Activated CD4-positive, CD25-positive, alpha-beta regulatory T cell treated with anti-CD3 and anti-CD28 coated beads, Interleukin-2, amount 50 U/mL, for 16 hours (primary cell): ENCODE measurements around the gene COL15A1.

Experiments
- DNase-seq: peaks from one replicate; pipeline ENCODE4 v3.0.0-alpha.2; 2020; ENCODE audit warnings: low read depth, low spot score

COL15A1 gene

GRCh38 chr9:99015448-99015847 is 71.7 kb downstream of the COL15A1 start:
- no peak for DNase-seq

- DNase-seq = no peak
Observed at GRCh38 chr9:99015890-99016289, 72.2 kb downstream of the COL15A1 start.

- DNase-seq = no peak
Observed at GRCh38 chr9:99016681-99017387, 73.1 kb downstream of the COL15A1 start.

GRCh38 chr9:99018653-99019052 is 74.9 kb downstream of the COL15A1 start:
- DNase-seq = no peak

- DNase-seq = no peak
Observed at GRCh38 chr9:99019510-99020331, 76.0 kb downstream of the COL15A1 start.

- no peak for DNase-seq
Observed at GRCh38 chr9:99020786-99021436, 77.2 kb downstream of the COL15A1 start.

- no peak for DNase-seq
Observed at GRCh38 chr9:99021512-99021911, 77.8 kb downstream of the COL15A1 start.

- no peak for DNase-seq
Observed at GRCh38 chr9:99023231-99023630, 79.5 kb downstream of the COL15A1 start.

GRCh38 chr9:99023831-99024230 is 80.1 kb downstream of the COL15A1 start:
- DNase-seq = no peak

- no peak for DNase-seq
Observed at GRCh38 chr9:99024959-99025358, 81.3 kb downstream of the COL15A1 start.

- DNase-seq = no peak
Observed at GRCh38 chr9:99025616-99026270, 82.0 kb downstream of the COL15A1 start.

- DNase-seq = no peak
Observed at GRCh38 chr9:99026271-99026955, 82.7 kb downstream of the COL15A1 start.

GRCh38 chr9:99026956-99027298 is 83.2 kb downstream of the COL15A1 start:
- no peak for DNase-seq

GRCh38 chr9:99027443-99027842 is 83.7 kb downstream of the COL15A1 start:
- no peak for DNase-seq

- no peak for DNase-seq
Observed at GRCh38 chr9:99029083-99029645, 85.5 kb downstream of the COL15A1 start.

GRCh38 chr9:99030092-99030511 is 86.4 kb downstream of the COL15A1 start:
- no peak for DNase-seq

GRCh38 chr9:99030610-99031109 is 87.0 kb downstream of the COL15A1 start:
- DNase-seq = no peak

- no peak for DNase-seq
Observed at GRCh38 chr9:99031319-99031718, 87.6 kb downstream of the COL15A1 start.

GRCh38 chr9:99031994-99032393 is 88.3 kb downstream of the COL15A1 start:
- no peak for DNase-seq

GRCh38 chr9:99034149-99034548 is 90.4 kb downstream of the COL15A1 start:
- DNase-seq = no peak

- DNase-seq = no peak
Observed at GRCh38 chr9:99035313-99035712, 91.6 kb downstream of the COL15A1 start.
